BJ (cell line): ENCODE measurements around the gene ZNF280C. TPM values are rescaled to one million over a fixed set of nuclear protein-coding genes. Genes with fewer than 3 reads are reported as not detected.

Experiments used
- CTCF ChIA-PET: fragments of 350-600 bp; formaldehyde crosslinking; extraction: SDS; loops from one replicate; lab custom pipeline; 2021; ENCODE audit warnings: antibody characterized with exemption, inconsistent platforms; lab: Yijun Ruan, JAX
- POLR2A ChIA-PET: fragments of 300-600 bp; sonication (Branson Sonifier 250); formaldehyde crosslinking; extraction: SDS; loops from one replicate; lab custom pipeline; 2021; ENCODE audit warnings: antibody characterized with exemption; lab: Charles Lee
- DNase-seq: peaks from one replicate; pipeline ENCODE4 v3.0.0-alpha.2; 2011; ENCODE audit warnings: low read depth
- H3K27me3 ChIP-seq: 2 replicates; pipeline ENCODE4 v1.6.0; 2011; ENCODE audit warnings: low read length; ENCODE audit not compliant: control insufficient read depth, insufficient read depth
- H3K36me3 ChIP-seq: 2 replicates; pipeline ENCODE4 v1.5.1; 2011; ENCODE audit warnings: low read length; ENCODE audit not compliant: control insufficient read depth, insufficient read depth
- H3K4me3 ChIP-seq: 2 replicates; pipeline ENCODE4 v1.5.1; 2011; ENCODE audit warnings: low read depth, mild to moderate bottlenecking, control low read depth, low read length
- polyA plus RNA-seq: library from polyadenylated mRNA; depleted of rRNA; stranded (reverse); fragments of >200 nt; gene quantifications from 2 replicates; pipeline ENCODE4 v1.2.3, GENCODE V29; 2011
- TF ChIP-seq, protein P1 (sequence below): IDR thresholded peaks from 2 replicates; pipeline ENCODE4 v1.5.1; 2011; ENCODE audit warnings: low read depth, mild to moderate bottlenecking, control low read depth, inconsistent platforms, low read length, moderate library complexity; ENCODE audit not compliant: insufficient read depth

Gene ZNF280C
- polyA plus RNA-seq, 1 experiment, result 2.1 TPM

DNA sequence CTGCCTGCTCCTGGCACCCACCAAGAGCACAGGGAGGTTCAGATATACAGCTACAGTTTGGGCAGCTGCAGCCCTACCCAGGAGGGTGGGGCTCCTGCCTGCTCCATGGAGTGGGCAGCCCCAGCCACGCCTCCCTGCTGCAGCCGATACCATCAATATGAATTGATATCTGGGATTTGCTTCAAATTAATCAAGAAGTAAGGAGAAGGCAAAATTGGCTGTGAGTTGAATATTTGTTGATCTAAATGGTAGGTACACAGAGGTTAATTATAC lies 31.2 kb upstream of the ZNF280C start:
- no peak for DNase-seq

DNA sequence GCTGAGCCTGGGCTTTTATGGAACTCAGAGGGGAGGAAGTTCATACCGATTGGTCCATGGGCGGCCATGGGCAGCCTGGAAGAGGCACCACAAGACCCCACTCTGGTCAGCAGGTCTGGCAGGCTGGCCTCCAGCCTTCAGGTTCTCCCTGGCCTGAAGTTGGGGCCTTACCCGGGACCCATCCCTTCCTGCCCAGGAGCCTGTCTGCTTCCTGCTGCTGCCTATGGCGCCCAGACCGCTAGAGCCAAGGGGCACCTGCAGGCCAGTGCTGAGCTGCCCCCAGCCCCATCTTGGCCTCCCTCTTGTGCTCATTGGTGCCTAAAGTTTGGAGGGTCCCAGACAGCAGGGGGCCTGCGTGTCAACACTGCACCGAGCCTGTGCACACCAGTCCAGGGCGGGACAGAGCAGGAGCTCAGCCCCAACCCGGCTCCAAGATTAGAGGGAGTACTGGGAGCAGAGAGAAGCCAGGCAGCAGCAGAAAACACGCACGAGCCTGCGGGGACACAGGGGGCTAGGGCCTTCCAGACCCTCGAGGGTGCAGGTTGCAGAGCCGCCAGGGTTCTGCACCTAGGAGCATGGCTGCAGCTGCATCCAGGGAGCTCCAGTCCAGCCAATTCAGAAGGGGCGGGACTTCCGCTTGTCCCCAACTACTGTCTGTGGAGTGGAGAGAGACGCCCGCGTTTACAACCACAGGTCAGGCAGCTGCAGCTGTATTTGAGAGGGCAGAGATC lies 30.7 kb upstream of the ZNF280C start:
- ChIA-PET CTCF (no interaction called here), POLR2A (no interaction called here)
- TF ChIP-seq, protein P1, sequence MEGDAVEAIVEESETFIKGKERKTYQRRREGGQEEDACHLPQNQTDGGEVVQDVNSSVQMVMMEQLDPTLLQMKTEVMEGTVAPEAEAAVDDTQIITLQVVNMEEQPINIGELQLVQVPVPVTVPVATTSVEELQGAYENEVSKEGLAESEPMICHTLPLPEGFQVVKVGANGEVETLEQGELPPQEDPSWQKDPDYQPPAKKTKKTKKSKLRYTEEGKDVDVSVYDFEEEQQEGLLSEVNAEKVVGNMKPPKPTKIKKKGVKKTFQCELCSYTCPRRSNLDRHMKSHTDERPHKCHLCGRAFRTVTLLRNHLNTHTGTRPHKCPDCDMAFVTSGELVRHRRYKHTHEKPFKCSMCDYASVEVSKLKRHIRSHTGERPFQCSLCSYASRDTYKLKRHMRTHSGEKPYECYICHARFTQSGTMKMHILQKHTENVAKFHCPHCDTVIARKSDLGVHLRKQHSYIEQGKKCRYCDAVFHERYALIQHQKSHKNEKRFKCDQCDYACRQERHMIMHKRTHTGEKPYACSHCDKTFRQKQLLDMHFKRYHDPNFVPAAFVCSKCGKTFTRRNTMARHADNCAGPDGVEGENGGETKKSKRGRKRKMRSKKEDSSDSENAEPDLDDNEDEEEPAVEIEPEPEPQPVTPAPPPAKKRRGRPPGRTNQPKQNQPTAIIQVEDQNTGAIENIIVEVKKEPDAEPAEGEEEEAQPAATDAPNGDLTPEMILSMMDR, result no peak
- Histone ChIP-seq H3K27me3 (no peaks in the 10 kb centered on the region), H3K4me3 (no peak overlapping the region), H3K36me3 (no peaks in the 10 kb centered on the region)
- DNase-seq, result no peak

More for the DNA sequence above, 31.2 kb upstream of the ZNF280C start:
- no peak overlapping the region for H3K4me3 ChIP-seq
- no peaks in the 10 kb centered on the region for H3K27me3 ChIP-seq
- POLR2A ChIA-PET, result no interaction called here
- CTCF ChIA-PET, result no interaction called here
- no peaks in the 10 kb centered on the region for H3K36me3 ChIP-seq
- TF ChIP-seq, protein P1, result no peak

DNA sequence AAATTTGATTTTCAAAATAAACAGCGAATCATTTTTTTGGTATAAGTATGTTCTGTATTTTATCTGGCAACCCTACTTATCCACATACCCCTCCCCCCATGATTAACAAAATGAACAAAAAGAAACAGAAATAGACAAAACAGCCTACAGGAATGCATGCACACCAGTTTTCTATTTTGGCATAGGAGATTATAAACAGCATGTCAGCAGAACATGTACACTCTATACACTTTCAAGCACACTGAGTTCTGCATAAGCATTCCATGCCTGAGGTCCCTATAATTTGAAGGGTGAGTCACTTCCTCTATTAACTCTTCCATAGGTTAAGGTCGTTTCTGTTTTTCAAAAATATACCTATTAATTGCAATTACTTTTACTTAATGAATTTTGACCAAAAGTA lies 28.0 kb upstream of the ZNF280C start:
- no peaks in the 10 kb centered on the region for H3K36me3 ChIP-seq
- TF ChIP-seq, protein P1, result no peak
- no peak for DNase-seq
- peaks cover 2% of the 10 kb centered on the region for H3K27me3 ChIP-seq
- H3K4me3 ChIP-seq, result no peak overlapping the region
- ChIA-PET CTCF (no interaction called here), POLR2A (no interaction called here)

DNA sequence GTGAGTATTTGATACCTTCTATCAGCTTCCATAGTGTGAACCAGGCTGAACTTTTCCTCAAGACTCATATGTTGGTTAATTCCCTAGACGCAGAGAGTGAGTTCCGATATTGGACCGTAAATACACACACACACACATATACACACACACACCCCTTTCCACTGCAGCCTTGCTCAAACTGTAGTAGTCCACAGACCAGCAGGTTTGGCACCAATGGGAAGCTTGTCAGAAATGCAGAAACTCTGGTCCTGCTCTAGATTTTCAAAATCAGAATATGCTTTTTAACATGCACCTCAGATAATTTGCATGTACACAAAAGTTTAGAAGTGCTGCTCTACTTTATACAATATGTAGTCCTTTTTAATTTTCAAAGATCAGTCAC lies 27.6 kb upstream of the ZNF280C start:
- CTCF ChIA-PET, result no interaction called here
- Histone ChIP-seq H3K27me3 (peaks cover 2% of the 10 kb centered on the region), H3K36me3 (no peaks in the 10 kb centered on the region), H3K4me3 (no peak overlapping the region)
- no peak for DNase-seq
- POLR2A ChIA-PET, result no interaction called here
- TF ChIP-seq, protein P1, result no peak

DNA sequence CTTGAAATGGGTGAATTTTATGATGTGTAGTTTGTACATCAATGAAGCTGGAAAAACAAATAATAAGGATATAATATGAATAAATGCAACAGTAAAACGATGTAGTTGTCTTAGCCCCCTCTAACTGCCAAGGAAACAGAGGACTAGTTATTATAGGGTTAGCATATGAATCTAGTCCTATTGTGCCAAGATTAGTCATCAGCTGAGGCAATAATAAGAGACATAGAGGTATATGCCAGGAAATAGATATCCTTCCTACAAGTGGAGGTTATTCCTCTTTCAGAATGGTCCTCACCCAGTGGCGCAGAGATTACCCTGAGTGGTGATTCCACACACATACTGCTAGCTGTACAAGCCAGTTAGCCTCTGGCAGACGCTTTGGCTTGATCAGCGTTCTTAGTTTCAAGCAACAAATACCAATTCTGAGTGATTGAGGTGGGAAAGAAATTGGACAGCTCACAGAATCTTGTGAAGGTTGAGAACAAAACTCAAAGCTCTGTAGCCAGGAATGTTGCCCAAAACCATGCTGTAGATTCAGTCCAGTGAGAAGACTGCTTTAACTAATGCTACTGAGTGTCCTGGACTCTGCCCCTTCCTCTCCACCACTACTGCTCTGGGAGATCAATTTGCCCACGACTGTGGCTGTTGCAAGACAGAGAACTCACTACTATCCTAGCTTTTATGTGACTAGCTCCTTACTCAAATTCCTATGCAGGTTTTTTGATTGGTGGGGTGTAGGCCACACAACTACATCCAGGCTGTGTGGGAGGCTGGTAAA lies 27.0 kb upstream of the ZNF280C start:
- TF ChIP-seq, protein P1, result no peak
- CTCF ChIA-PET, result no interaction called here

More for the DNA sequence above, 27.0 kb upstream of the ZNF280C start:
- no peak for DNase-seq
- Histone ChIP-seq H3K36me3 (no peaks in the 10 kb centered on the region), H3K4me3 (no peak overlapping the region), H3K27me3 (peaks cover 2% of the 10 kb centered on the region)
- POLR2A ChIA-PET, result no interaction called here
